ENCODE results near the gene SYNDIG1. TPM values are rescaled to one million over a fixed set of nuclear protein-coding genes. Genes with fewer than 3 reads are reported as not detected.

Gene SYNDIG1
- total RNA-seq, 1 experiment from 2014 or later = 5.4 TPM

- WGBS (ENCODE audit: extremely low coverage, insufficient read length, low lambda C conversion rate) = no CpG with 5 or more reads among the region's 3 CpGs
- Mint-ChIP-seq H3K4me1 (peaks cover 9 to 12% of the 10 kb centered on the region in 2 experiments), H3K27me3 (ENCODE audit: low read depth) (peaks cover 2% of the 10 kb centered on the region), H3K4me3 (no peak overlapping the region), H3K36me3 (ENCODE audit: insufficient read depth in 1 of 3, low read depth in 3 of 3) (peaks cover under 1 to 5% (median 3%) of the 10 kb centered on the region in 3 experiments; a peak in 3 of 7 replicates), H3K9me3 (peaks cover 1 to 9% of the 10 kb centered on the region in 2 experiments; a peak in 4 of 5 replicates), H3K27ac (no peak overlapping the region; a peak in 1 of 7 replicates)
- Histone ChIP-seq H4K5ac (ENCODE audit: insufficient read length, low read depth, low read length) (no peak overlapping the region), H3K18ac (ENCODE audit: insufficient read length, low read depth, low read length) (no peak overlapping the region), H4K91ac (ENCODE audit: insufficient read length, low read depth, low read length) (no peak overlapping the region), H3K4me2 (ENCODE audit: insufficient read depth, insufficient read length, low read length) (no peak overlapping the region), H3K4ac (ENCODE audit: low read depth, low read length) (no peak overlapping the region), H2BK12ac (ENCODE audit: insufficient read length, low read depth, low read length) (no peak overlapping the region), H2BK15ac (ENCODE audit: low read depth, low read length) (no peak overlapping the region), H2AFZ (ENCODE audit: low read length) (no peak overlapping the region), H3K9ac (ENCODE audit: extremely low read depth, insufficient read length, low read length) (no peak overlapping the region), H3K14ac (ENCODE audit: insufficient read depth, low read length) (no peak overlapping the region), H3K23ac (ENCODE audit: insufficient read length, low read depth, low read length) (no peak overlapping the region), H2AK5ac (ENCODE audit: insufficient read length, low read length) (no peak overlapping the region), H3K56ac (ENCODE audit: insufficient read length, low read depth, low read length) (no peak overlapping the region), H2BK120ac (ENCODE audit: low read depth, low read length, poor library complexity, severe bottlenecking) (no peak overlapping the region), H4K8ac (replicated peaks; ENCODE audit: insufficient read length, low read depth, low read length) (no peak overlapping the region), H3K79me2 (ENCODE audit: insufficient read depth, low read length) (no peaks in the 10 kb centered on the region), H3K4me1 (ENCODE audit: insufficient read depth, low read length) (peaks cover 2% of the 10 kb centered on the region), H4K20me1 (ENCODE audit: control insufficient read depth, insufficient read depth, insufficient read length) (no peaks in the 10 kb centered on the region), H3K79me1 (ENCODE audit: insufficient read depth, low read depth, low read length, poor library complexity, severe bottlenecking) (no peaks in the 10 kb centered on the region), H3K9me3 (ENCODE audit: control insufficient read depth, low read depth, low read length) (no peaks in the 10 kb centered on the region), H3K27me3 (ENCODE audit: insufficient read depth, low read length) (no peaks in the 10 kb centered on the region), H2BK5ac (ENCODE audit: insufficient read length, low read length) (no peak overlapping the region), H3K23me2 (ENCODE audit: insufficient read length, low read depth, low read length, poor library complexity, severe bottlenecking) (no peaks in the 10 kb centered on the region), H3K27ac (ENCODE audit: insufficient read length, low read depth, low read length) (no peak overlapping the region), H2BK20ac (ENCODE audit: low read depth, low read length, poor library complexity, severe bottlenecking) (no peak overlapping the region), H3T11ph (ENCODE audit: low read length) (no peak overlapping the region)
- TF ChIP-seq, protein P1, sequence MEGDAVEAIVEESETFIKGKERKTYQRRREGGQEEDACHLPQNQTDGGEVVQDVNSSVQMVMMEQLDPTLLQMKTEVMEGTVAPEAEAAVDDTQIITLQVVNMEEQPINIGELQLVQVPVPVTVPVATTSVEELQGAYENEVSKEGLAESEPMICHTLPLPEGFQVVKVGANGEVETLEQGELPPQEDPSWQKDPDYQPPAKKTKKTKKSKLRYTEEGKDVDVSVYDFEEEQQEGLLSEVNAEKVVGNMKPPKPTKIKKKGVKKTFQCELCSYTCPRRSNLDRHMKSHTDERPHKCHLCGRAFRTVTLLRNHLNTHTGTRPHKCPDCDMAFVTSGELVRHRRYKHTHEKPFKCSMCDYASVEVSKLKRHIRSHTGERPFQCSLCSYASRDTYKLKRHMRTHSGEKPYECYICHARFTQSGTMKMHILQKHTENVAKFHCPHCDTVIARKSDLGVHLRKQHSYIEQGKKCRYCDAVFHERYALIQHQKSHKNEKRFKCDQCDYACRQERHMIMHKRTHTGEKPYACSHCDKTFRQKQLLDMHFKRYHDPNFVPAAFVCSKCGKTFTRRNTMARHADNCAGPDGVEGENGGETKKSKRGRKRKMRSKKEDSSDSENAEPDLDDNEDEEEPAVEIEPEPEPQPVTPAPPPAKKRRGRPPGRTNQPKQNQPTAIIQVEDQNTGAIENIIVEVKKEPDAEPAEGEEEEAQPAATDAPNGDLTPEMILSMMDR (conservative IDR thresholded peaks at IDR 0.05) = no peak
- no peak for DNase-seq
Measured at GRCh38 chr20:24528583-24529368, 59.3 kb downstream of the SYNDIG1 start.
